DND-41 (cell line): ENCODE data around the gene CES3.

Source experiments
- ATAC-seq: fragments of 200-7000 bp; cut with Tn5 transposase; 3 replicates; pipeline ENCODE4 v1.9.1; 2021; ENCODE audit warnings: low read depth; ENCODE audit not compliant: insufficient read depth
- DNase-seq: peaks from one replicate; pipeline ENCODE4 v3.0.0-alpha.2; 2020
- H2AFZ ChIP-seq: 2 replicates; pipeline ENCODE4 v1.6.0; 2012; ENCODE audit warnings: low read depth, low read length
- H3K27ac ChIP-seq: 2 replicates; pipeline ENCODE4 v1.5.1; 2012; ENCODE audit warnings: low read length, inconsistent platforms
- H3K27me3 ChIP-seq: fragments of 200-600 bp; sonication (generic); 2 replicates; pipeline ENCODE4 v1.6.0; 2012; ENCODE audit warnings: low read length, mild to moderate bottlenecking, inconsistent platforms; ENCODE audit not compliant: insufficient read depth, poor library complexity
- H3K36me3 ChIP-seq: 2 replicates; pipeline ENCODE4 v1.5.1; 2012; ENCODE audit warnings: low read length, inconsistent platforms; ENCODE audit not compliant: insufficient read depth
- H3K4me1 ChIP-seq: 2 replicates; pipeline ENCODE4 v1.5.1; 2012; ENCODE audit warnings: mild to moderate bottlenecking, low read length; ENCODE audit not compliant: insufficient read depth
- H3K4me2 ChIP-seq: 2 replicates; pipeline ENCODE4 v1.6.0; 2012; ENCODE audit warnings: mild to moderate bottlenecking, moderate library complexity, low read length, inconsistent platforms; ENCODE audit not compliant: insufficient read depth
- H3K4me3 ChIP-seq, 2 experiments: fragments of 200-600 bp in 1 of 2; shearing (Covaris generic) in 1 of 2; 2 replicates each; pipeline ENCODE4 v1.5.1; 2012 to 2016; ENCODE audit warnings: inconsistent platforms in 2 of 2, low read length in 2 of 2, mild to moderate bottlenecking in 2 of 2, low read depth in 1 of 2, moderate library complexity in 1 of 2
- H3K79me2 ChIP-seq: 2 replicates; pipeline ENCODE4 v1.6.0; 2012; ENCODE audit warnings: low read length, inconsistent platforms; ENCODE audit not compliant: insufficient read depth
- H3K9ac ChIP-seq: 2 replicates; pipeline ENCODE4 v1.6.0; 2012; ENCODE audit warnings: low read depth, mild to moderate bottlenecking, inconsistent platforms, low read length, moderate library complexity
- H3K9me3 ChIP-seq: 2 replicates; pipeline ENCODE4 v1.5.1; 2012; ENCODE audit warnings: low read length, moderate library complexity, mild to moderate bottlenecking, inconsistent platforms; ENCODE audit not compliant: insufficient read depth, severe bottlenecking
- H4K20me1 ChIP-seq: 2 replicates; pipeline ENCODE4 v1.6.0; 2012; ENCODE audit warnings: low read length; ENCODE audit not compliant: insufficient read depth
- EZH2 ChIP-seq: IDR thresholded peaks from 3 replicates; pipeline ENCODE4 v1.6.1; 2012; ENCODE audit warnings: borderline replicate concordance, low read depth, mild to moderate bottlenecking, moderate library complexity, low read length, inconsistent platforms; ENCODE audit not compliant: severe bottlenecking
- TF ChIP-seq, protein P1 (sequence below): IDR thresholded peaks from 2 replicates; pipeline ENCODE4 v1.5.1; 2012; ENCODE audit warnings: borderline replicate concordance, low read length, moderate library complexity, mild to moderate bottlenecking; ENCODE audit not compliant: poor library complexity, severe bottlenecking; ENCODE audit errors: extremely low read depth

CES3 gene

GRCh38 chr16:66936889-66937554 is 24.0 kb upstream of the CES3 start:
- ATAC-seq = no peak
- H3K9ac ChIP-seq = no peak overlapping the region

DNA sequence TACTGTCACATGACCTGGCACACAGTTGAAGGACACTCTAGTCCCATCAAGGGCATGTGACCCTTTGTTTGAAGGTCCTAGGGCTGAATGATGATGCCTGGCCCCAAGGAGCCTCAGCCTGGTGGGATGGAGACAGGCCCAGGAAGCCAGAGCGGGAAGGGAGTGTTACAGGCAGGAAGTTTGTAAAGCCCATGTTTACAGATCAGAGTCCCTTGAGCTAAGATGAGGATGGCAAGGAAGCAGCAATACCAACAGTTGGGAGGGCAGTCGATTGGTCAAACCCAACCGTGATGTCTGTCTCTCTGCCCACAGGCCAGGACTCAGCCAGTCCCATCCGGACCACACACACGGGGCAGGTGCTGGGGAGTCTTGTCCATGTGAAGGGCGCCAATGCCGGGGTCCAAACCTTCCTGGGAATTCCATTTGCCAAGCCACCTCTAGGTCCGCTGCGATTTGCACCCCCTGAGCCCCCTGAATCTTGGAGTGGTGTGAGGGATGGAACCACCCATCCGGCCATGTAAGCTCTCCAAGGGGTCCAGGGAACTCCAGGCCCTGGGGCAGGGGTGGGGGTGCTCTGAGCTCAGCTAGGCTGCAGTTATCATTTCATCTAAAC is 23.2 kb upstream of the CES3 start:
- ATAC-seq = no peak

More at GRCh38 chr16:66936889-66937554, 24.0 kb upstream of the CES3 start:
- no peak overlapping the region for H2AFZ ChIP-seq
- H3K4me3 ChIP-seq = no peak overlapping the region
- TF ChIP-seq, protein P1, sequence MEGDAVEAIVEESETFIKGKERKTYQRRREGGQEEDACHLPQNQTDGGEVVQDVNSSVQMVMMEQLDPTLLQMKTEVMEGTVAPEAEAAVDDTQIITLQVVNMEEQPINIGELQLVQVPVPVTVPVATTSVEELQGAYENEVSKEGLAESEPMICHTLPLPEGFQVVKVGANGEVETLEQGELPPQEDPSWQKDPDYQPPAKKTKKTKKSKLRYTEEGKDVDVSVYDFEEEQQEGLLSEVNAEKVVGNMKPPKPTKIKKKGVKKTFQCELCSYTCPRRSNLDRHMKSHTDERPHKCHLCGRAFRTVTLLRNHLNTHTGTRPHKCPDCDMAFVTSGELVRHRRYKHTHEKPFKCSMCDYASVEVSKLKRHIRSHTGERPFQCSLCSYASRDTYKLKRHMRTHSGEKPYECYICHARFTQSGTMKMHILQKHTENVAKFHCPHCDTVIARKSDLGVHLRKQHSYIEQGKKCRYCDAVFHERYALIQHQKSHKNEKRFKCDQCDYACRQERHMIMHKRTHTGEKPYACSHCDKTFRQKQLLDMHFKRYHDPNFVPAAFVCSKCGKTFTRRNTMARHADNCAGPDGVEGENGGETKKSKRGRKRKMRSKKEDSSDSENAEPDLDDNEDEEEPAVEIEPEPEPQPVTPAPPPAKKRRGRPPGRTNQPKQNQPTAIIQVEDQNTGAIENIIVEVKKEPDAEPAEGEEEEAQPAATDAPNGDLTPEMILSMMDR = peak; percentile 12
- no peak for TF ChIP-seq EZH2
- H3K27ac ChIP-seq = no peak overlapping the region
- no peak for DNase-seq
- H3K4me2 ChIP-seq = 0 out of 2 replicates have a peak overlapping the region, but pooled peaks have one; percentile 97
- H3K79me2 ChIP-seq = peaks cover 49% of the 10 kb centered on the region
- peaks cover 54% of the 10 kb centered on the region for H3K36me3 ChIP-seq
- no peaks in the 10 kb centered on the region for H3K27me3 ChIP-seq
- peaks cover 18% of the 10 kb centered on the region for H4K20me1 ChIP-seq
- H3K4me1 ChIP-seq = peaks cover 37% of the 10 kb centered on the region
- H3K9me3 ChIP-seq = no peaks in the 10 kb centered on the region

DNA sequence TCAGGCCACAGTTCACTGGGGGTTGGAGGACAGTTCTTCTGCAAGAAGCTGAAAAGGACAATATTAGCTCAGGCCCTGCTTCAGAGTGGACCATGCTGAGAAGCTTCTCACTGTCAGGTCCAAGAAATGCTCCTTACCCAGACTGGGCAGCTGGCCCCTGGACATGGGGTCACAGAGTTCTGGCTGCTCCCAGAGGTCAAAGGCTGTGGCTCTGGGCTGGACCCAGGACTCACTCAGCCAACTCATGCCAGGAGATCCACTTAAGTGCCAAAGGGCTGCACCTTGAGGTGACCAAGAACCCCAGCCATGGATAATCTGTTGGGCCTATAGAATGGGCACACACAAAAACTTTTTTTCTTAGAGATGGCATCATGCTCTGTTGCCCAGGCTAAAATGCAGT is 21.7 kb upstream of the CES3 start:
- Histone ChIP-seq H3K4me2 (no peak overlapping the region), H3K79me2 (peaks cover 29% of the 10 kb centered on the region), H4K20me1 (peaks cover 5% of the 10 kb centered on the region)

More for the DNA sequence above, 23.2 kb upstream of the CES3 start:
- peaks cover 44% of the 10 kb centered on the region for H3K79me2 ChIP-seq
- no peak overlapping the region for H2AFZ ChIP-seq
- no peaks in the 10 kb centered on the region for H3K9me3 ChIP-seq
- no peak overlapping the region for H3K4me3 ChIP-seq
- H3K27ac ChIP-seq = no peak overlapping the region
- 0 out of 2 replicates have a peak overlapping the region, but pooled peaks have one; percentile 12 for H3K4me2 ChIP-seq
- no peak for TF ChIP-seq EZH2
- TF ChIP-seq, protein P1 = no peak
- DNase-seq = no peak
- H3K9ac ChIP-seq = no peak overlapping the region
- no peaks in the 10 kb centered on the region for H3K27me3 ChIP-seq
- H3K4me1 ChIP-seq = peaks cover 29% of the 10 kb centered on the region
- H3K36me3 ChIP-seq = peaks cover 54% of the 10 kb centered on the region
- peaks cover 14% of the 10 kb centered on the region for H4K20me1 ChIP-seq

More for the DNA sequence above, 21.7 kb upstream of the CES3 start:
- no peak overlapping the region for H3K4me3 ChIP-seq
- H3K9me3 ChIP-seq = no peaks in the 10 kb centered on the region
- H3K4me1 ChIP-seq = peaks cover 19% of the 10 kb centered on the region
- H3K9ac ChIP-seq = no peak overlapping the region
- peaks cover 65% of the 10 kb centered on the region for H3K36me3 ChIP-seq
- TF ChIP-seq, protein P1 = no peak
- no peak for TF ChIP-seq EZH2
- H3K27me3 ChIP-seq = no peaks in the 10 kb centered on the region
- no peak overlapping the region for H2AFZ ChIP-seq
- DNase-seq = no peak
- no peak overlapping the region for H3K27ac ChIP-seq
- no peak for ATAC-seq
